IPS-NIHi7 (cell line): ENCODE data around the gene TBX1.

Source experiments
- DNase-seq: peaks from one replicate; pipeline ENCODE4 v3.0.0; 2012; ENCODE audit warnings: mixed read lengths; ENCODE audit errors: extremely low spot score

Gene TBX1

GRCh38 chr22:19753090-19753842 lies 7.3 kb upstream of the TBX1 start:
- DNase-seq = peak; percentile 66

DNA sequence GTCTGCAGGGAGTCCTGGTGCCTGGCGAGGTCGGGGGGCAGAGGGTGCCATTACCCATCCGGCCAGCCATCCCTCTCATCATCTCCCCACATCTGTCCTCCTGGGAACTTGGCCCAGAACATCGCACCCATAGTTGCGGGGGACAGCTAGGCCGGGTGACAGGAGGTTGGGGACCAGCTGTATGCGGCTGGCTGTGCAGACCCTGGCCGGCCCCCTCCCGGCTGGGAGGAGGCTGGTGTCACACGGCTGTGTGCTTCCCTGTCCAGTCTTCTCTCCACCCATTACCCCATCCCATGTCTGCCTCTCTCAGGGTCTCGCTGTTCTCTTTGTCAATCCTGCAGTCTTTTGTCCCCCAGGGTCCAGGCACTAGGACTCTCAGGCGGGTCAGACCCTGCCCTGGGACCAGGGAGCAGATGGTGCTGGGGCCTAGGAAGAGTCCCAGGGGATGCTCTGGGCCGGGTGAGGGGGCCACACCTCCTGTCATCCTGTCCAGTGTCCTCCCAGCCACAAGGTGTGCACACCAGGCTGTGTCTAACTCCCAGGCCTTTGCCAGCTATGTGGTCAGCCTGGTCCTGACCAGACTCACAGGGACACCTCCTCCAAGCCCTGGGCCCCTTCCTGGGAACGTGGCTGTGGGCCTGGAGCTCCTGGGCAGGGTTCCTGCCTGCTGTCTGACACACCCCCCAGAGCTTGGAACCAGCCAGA lies 6.4 kb upstream of the TBX1 start:
- DNase-seq = no peak

GRCh38 chr22:19754701-19755144 lies 5.9 kb upstream of the TBX1 start:
- no peak for DNase-seq

GRCh38 chr22:19755145-19755710 lies 5.3 kb upstream of the TBX1 start:
- DNase-seq = no peak

GRCh38 chr22:19755722-19756287 lies 4.8 kb upstream of the TBX1 start:
- no peak for DNase-seq

- DNase-seq = peak; percentile 58
Measured at GRCh38 chr22:19756288-19757128, 4.1 kb upstream of the TBX1 start.

DNA sequence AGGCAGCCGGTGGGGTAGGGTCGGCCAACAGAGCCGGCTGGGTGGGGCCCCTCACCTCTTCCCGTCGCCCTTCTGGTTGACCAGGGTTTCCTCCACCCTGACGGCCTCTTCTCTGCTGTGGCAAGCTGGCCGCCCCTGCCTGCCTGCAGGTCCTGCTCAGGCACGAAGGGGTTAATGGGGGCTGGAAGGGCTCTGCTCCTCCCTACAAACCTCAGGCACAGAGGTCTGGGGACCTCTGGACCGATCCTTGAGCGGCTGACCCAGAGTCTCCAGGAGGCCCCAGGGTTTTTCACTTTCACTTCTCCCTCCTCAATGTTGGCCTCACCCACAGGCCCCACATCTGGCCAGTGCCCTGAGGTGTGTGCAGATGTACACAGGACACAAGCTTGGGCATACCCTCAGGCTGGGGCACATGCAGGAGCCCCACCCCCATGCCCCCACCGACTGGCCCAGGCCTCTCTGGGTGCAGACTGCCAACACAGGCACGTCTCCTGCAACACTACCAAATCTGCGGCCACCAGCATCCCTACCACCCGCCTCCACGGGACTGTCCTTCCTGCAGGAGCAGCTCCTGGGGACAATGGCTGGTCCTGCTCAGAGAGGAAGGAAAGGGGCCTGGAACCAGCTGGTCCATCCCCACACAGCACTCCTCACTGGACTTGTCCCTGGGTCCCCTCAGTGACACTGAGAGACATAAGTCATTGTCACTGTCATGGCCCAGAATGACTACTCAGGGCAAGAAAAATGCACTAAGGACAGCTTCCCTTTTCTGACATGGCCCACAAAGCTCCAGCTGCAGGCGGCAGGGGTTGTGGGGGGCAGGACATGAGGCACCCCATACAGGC lies 3.2 kb upstream of the TBX1 start:
- DNase-seq = no peak

- no peak for DNase-seq
Measured at GRCh38 chr22:19757985-19758895, 2.3 kb upstream of the TBX1 start.

- DNase-seq = no peak
Measured at GRCh38 chr22:19758896-19759426, 1.6 kb upstream of the TBX1 start.

DNA sequence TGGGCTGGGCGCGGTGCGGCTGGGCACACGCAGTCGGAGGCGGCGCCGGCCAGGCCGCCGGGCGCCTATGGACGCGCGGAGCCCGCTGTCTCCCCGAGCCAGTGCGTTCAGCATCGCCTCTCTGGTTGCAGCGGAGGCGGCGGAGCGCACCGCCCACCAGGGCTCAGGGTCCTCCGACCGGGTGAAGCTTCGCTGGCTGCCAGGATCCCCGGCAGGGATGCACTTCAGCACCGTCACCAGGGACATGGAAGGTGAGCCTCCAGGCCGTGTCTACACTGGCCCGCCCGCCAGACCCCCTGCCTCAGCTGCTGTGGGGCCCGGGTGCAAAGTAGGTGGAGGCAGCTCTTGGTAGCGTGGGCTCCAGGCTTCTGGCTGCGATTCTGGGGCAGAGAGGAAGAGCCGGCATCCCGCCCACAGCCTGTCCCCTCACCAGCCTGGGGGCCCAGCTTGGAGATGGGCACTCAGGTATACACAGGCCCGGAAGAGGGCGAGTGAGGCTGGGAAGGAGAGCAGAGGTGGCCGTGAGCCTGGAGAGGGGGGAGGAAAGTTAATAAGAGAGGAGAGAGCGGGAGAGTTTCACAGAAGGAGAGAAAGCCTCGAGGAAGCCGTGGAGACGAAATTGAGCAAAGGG lies 1.0 kb upstream of the TBX1 start:
- no peak for DNase-seq

DNA sequence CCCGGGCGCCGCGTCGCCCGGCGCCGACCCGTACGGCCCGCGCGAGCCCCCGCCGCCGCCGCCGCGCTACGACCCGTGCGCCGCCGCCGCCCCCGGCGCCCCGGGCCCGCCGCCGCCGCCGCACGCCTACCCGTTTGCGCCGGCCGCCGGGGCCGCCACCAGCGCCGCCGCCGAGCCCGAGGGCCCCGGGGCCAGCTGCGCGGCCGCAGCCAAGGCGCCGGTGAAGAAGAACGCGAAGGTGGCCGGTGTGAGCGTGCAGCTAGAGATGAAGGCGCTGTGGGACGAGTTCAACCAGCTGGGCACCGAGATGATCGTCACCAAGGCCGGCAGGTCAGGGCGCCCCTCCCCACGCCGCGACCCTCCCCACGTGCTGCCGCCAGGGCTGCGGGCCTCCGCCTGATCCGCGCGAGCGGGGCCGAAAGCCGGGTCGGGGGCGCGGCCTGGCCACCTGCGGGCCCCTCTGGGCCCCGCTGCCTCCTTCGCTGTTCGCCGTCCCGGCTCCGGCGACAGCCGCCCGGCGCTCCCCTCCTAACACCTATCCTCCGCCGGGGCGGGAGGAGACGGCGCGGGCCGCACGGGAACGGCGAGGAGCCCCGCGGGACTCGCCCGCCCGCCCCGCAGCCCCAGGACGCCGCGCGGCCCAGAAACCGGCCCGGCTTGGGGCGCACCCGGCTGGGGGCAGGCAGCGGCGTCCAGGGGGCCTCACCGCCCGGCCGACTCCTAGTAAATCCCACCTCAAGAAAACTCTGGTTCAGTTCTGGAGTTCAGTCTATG lies 560 bp downstream of the TBX1 start:
- no peak for DNase-seq

DNA sequence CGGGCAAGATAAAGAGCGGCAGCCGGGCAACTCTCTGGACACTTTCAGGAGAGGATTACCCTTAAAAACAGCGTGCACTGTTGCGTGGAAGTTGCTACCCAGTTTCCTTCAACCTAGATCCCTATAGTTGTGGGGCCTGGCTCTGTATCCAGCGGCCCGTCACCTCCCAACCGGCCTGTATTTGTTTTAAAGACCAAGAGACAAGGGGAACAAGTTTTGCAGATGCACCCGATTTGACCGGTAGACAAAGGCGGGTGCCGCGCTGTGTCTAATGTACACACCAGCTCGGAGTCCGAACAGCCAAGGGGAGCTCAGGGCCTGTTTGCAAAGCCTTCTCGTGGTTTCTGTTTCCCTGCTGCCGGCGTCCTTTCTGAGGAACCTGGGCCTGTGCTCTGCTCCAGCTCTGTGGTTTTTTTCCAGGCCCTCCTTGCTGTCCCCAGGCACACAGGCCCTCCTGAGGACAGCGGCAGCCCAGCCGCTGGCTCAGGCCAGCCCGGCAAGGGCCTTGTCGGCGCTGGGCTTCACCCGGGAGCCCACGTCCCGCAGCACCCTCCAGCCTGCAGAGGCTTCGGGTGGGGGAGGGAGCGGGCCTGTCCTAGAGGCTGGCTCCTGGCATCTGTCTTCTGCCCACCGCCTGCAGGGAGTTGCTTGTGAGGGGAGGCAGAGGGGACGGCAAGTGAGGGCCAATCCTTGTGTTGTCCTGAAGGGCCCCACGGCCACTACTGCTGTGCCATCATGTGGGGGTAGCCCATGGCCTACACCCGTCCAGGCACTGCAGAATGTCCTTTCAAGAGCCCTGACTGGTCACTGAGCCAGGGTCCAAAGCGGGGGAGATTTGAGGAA lies 1.4 kb downstream of the TBX1 start:
- DNase-seq = no peak

DNA sequence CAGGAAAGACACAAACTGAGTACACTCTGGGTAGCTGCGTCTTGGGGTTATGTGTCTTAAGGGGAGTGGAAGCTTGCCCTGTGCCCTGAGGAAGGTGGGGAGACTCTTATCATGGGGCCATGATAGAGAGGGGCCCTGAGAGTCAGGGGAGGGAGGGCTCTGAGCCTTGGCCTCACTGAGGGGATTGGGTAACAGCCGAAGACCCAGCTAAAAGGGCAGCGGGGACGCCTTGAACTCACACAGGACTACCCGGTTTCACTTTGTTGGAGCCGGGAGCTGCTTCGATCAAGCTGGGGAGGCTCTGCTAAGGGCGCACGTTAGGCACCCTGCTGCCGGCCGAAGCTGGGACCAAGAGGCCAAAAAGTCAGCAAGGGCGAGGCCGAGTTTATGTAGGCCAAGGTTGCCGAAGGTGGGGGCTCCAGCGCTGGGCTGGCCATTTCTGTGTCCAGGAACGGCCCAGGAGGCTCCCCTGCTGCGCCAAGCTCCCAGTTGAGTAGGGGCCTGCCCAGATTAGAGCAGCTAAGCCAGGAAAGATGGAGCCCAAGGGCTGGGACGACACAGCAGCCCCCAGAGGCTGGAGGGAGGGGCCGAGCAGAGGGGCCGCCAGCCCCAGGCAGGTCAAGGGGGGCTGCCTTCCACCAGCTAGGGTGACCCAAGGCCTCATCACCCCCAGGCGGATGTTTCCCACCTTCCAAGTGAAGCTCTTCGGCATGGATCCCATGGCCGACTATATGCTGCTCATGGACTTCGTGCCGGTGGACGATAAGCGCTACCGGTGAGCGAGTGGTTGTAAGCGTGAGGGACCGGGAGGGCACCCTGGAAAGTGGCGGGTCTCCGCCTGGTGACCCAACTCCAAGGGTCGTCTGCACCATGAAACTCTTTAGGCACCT lies 2.2 kb downstream of the TBX1 start:
- DNase-seq = no peak

- no peak for DNase-seq
Measured at GRCh38 chr22:19763458-19764298, 3.1 kb downstream of the TBX1 start.

DNA sequence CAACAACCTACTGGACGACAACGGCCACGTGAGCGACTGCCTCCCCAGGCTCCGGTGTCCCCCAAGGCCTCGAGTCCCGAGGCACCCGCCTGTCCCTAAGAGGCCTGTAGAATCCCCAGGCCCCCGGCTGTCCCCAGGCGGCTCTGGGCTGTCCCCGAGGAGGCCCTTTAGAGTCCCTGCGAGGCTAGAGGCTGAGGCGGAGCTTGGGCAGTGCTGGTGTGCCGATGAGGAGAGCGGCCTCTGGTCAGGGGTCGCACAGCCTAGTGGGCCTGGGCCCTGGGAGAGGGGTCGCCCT lies 3.7 kb downstream of the TBX1 start:
- DNase-seq = no peak
